Measurements from ENCODE around the gene GNGT2.

DNA sequence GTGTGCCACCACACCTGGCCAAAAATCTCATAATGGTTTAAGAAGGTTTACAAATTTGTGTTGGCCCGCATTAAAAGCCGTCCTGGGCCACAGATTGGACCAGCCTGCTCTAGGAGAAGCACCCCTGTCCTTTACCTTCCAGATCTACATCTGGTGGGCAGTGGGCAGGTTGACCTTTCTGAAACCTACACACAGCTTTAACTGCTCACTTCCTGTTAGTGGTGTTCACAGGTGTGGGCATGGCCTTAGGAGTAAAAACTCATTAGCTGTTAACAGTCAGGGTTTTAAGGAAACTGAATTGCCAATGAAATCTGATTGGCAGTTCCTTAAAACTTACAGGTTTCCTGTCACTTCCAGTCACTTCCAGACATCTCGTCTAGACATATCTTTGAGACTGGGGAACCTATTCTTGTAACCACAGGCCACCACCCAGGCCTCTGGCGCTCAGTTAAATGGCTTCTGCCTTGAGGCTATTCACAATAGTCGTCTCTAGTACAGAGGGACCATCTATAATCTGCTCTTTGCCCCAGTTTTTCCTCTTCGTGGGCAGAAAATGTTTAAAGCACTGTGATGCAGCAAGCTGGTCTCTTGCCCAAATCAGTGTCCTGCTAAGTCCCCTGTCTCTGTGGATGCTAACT is 29.3 kb downstream of the GNGT2 start:
- TF ChIP-seq, protein P1, sequence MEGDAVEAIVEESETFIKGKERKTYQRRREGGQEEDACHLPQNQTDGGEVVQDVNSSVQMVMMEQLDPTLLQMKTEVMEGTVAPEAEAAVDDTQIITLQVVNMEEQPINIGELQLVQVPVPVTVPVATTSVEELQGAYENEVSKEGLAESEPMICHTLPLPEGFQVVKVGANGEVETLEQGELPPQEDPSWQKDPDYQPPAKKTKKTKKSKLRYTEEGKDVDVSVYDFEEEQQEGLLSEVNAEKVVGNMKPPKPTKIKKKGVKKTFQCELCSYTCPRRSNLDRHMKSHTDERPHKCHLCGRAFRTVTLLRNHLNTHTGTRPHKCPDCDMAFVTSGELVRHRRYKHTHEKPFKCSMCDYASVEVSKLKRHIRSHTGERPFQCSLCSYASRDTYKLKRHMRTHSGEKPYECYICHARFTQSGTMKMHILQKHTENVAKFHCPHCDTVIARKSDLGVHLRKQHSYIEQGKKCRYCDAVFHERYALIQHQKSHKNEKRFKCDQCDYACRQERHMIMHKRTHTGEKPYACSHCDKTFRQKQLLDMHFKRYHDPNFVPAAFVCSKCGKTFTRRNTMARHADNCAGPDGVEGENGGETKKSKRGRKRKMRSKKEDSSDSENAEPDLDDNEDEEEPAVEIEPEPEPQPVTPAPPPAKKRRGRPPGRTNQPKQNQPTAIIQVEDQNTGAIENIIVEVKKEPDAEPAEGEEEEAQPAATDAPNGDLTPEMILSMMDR (IDR thresholded peaks at IDR 0.05) = no peak
- TF ChIP-seq EP300 (IDR thresholded peaks at IDR 0.05) = no peak
- no peak for TF ChIP-seq POLR2A (IDR thresholded peaks at IDR 0.05)
- TF ChIP-seq POLR2AphosphoS5 (IDR thresholded peaks at IDR 0.05) = no peak

Measured in gastroesophageal sphincter (tissue), 3 donors.